NB4 (cell line): ENCODE data around the gene PRR3.
"Not testable (repeated sequence)": the region's sequence is repeated elsewhere in the genome, so short reads cannot be mapped to it uniquely, and the experiment has no call there.

Experiments
- DNase-seq: peaks from one replicate; pipeline ENCODE4 v3.0.0; 2010; ENCODE audit warnings: low read depth
- H3K4me3 ChIP-seq: one replicate; pipeline ENCODE4 v1.5.1; 2011; ENCODE audit warnings: mild to moderate bottlenecking, low read depth, low read length, moderate library complexity
- CTCF ChIP-seq: IDR thresholded peaks from one replicate; pipeline ENCODE4 v1.5.1; 2012; ENCODE audit warnings: low read depth, low read length
- MAX ChIP-seq: IDR thresholded peaks from 2 replicates; pipeline ENCODE4 v1.6.1; 2011; ENCODE audit warnings: low read depth, low read length
- MYC ChIP-seq: IDR thresholded peaks from 2 replicates; pipeline ENCODE4 v1.6.1; 2011; ENCODE audit warnings: low read depth, low read length
- POLR2A ChIP-seq: IDR thresholded peaks from 2 replicates; pipeline ENCODE4 v1.6.1; 2011; ENCODE audit warnings: mild to moderate bottlenecking; ENCODE audit not compliant: insufficient read length; ENCODE audit errors: extremely low read depth

Gene PRR3

DNA sequence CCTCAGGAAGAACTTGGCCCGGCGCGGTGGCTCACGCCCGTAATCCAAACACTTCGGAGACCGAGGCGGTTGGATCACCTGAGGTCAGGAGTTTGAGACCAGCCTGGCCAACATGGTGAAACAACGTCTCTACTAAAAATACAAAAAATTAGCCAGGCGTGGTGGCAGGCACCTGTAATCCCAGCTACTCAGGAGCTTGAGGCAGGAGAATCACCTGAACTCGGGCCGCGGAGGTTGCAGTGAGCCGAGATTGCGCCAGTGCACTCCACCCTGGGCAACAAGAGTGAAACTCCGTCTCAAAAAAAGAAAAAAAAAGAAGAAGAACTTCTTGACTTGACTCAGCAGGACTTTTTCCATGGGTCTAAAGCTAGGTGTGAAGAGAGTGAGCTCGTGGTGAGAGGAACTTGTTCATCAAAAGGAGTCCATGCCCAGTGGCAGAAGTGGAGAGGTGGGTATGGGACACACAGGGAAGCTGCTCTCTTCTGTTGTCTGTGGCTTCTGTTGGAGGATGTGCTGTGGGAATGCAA is 27.7 kb upstream of the PRR3 start:
- H3K4me3 ChIP-seq, DNase-seq: not testable (repeated sequence)

DNA sequence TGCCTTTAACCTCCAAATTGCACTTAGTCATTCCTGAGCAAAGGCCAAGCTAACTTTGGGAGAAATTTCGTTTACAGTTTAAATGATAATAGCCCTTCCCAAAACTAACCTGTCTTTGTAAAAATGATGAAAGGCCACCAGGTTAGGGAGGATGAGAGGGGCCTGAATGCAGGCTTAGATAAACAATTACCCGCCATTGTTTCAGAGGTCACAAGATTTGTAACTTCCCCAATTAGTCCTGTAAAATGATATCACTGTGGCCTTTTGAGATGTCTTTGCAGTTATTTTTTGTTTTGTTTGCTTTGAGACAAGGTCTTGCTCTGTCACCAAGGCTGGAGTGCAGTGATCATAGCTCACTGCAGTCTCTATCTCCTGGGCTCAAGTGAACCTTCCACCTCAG is 27.1 kb upstream of the PRR3 start:
- no peak overlapping the region for H3K4me3 ChIP-seq
- 0 out of 2 replicates have a peak, but pooled peaks have one; percentile 1 for TF ChIP-seq MAX
- no peak for TF ChIP-seq MYC
- TF ChIP-seq POLR2A, result no peak
- peak; percentile 49 for DNase-seq

DNA sequence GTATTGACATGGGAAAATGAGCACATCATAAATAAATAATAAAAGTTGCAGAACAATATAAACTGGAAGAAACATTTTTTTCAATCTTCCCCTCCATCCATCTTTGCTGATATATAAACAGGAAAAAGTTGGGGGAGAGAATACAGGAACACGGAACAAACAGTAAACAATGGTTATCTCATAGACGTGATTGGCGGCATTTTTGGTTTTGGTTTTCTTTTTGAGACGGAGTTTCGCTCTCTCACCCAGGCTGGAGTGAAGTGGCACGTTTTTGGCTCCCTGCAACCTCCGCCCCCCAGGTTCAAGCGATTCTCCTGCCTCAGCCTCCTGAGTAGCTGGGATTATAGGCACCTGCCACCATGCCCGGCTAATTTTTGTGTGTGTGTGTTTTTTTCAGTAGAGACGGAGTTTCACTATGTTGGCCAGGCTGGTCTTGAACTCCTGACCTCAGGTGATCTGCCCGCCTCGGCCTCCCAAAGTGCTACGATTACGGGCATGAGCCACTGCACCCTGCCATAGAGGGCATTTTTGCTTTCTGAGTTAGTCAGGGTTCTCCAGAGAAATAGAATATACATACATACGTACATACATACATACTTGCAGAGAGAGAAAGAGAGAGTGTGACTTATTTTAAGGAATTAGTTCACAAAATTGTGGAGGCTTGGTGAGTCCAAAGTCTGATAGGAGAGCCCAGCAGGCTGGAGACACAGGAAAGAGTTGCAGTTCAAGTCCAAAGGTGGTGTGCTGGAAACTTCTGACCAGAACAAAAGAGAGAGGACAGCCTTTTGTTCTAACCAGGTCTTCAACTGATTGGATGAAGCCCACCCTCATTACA is 23.4 kb upstream of the PRR3 start:
- H3K4me3 ChIP-seq, result no peak overlapping the region
- no peak for DNase-seq
- no peak for TF ChIP-seq CTCF
- TF ChIP-seq MAX, result no peak
- TF ChIP-seq MYC, result no peak
- no peak for TF ChIP-seq POLR2A

- no peak for DNase-seq
- TF ChIP-seq MAX, result no peak
- TF ChIP-seq MYC, result no peak
- TF ChIP-seq CTCF, result no peak
- no peak for TF ChIP-seq POLR2A
- H3K4me3 ChIP-seq, result no peak overlapping the region
Measured at GRCh38 chr6:30537931-30538330, 19.2 kb upstream of the PRR3 start.

DNA sequence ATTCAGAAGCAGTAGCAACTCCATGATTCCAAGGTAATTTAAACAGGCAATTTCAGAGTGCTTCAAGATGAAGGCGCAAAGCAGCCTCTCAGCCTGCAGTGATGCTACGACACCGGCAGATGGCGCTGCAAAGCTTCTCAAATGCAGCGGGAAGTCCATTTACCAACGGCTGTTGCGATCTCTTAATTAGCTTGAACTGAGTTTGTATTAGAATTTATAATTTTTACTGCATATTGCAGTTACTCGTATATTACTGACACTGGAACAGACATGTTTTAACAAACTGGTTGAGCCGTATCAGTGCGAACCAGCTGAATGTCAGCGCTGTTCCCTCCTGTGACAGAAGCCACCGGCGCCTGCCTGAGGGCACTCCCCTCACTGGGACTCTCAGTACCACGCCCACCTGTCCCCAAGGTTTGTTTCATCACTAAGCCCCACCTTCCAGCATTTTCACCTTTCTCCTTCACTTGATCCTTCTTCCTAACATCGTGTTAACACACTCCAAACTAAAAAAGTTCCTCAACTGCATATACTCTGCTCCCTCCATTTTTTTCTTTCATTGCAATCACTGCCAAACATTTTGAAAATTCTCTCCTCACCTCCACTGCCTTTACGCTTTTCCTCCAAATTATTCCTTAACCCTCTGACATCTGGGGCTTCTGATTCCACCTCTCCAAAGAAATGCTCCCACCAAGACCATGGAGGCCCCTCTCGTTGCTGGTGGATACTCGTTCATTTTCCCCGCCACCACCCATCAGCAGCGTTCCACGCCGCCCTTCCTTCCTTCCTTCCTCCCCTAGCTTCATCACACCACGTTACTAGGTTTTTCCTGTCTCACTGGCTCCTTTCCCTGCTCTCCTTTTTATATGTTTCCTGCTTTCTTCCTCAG is 15.3 kb upstream of the PRR3 start:
- DNase-seq, result peak; percentile 90
- no peak overlapping the region for H3K4me3 ChIP-seq
- TF ChIP-seq MYC (no peak), MAX (no peak), CTCF (peak; percentile 99), POLR2A (no peak)

DNA sequence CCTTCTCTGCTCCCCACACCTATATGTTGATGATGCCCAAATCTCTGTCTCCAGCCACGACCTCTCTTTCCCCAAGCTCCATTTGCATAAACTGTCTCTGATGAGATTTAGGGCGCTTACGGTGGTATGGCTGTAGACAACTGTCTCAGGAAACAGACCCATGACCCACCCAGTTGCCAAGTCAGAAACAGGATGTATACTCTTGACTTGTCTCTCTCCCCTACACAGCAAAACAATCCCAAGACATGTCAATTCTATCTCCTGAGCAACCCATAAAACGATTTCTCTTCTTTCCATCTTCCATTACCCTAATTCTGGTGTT is 14.7 kb upstream of the PRR3 start:
- TF ChIP-seq POLR2A (no peak), MAX (no peak), CTCF (no peak), MYC (no peak)
- no peak overlapping the region for H3K4me3 ChIP-seq
- DNase-seq, result no peak
